Aorta (tissue), 5 donors: ENCODE results near the gene KCNT2. TPM values are rescaled to one million over a fixed set of nuclear protein-coding genes. Genes with fewer than 3 reads are reported as not detected.

Experiments used
- ATAC-seq: fragments of 200-7000 bp; cut with Tn5 transposase; one replicate; pipeline ENCODE4 v1.9.1; 2022; ENCODE audit warnings: moderate library complexity; ENCODE audit not compliant: low FRiP score
- DNase-seq, 2 donors: peaks; one replicate each; pipeline ENCODE4 v3.0.0-alpha.2; 2020
- H3K27ac ChIP-seq, 2 donors: one replicate each; pipeline ENCODE4 v1.5.1; 2013; ENCODE audit warnings: low read length in 2 of 2, mild to moderate bottlenecking in 2 of 2, moderate library complexity in 2 of 2, control low read depth in 1 of 2, inconsistent platforms in 1 of 2, low read depth in 1 of 2
- H3K27me3 ChIP-seq, 2 donors: one replicate each; pipeline ENCODE4 v1.6.1; 2013; ENCODE audit warnings: control low read depth in 1 of 2, low read length in 1 of 2, mild to moderate bottlenecking in 1 of 2, moderate library complexity in 1 of 2; ENCODE audit not compliant: insufficient read depth in 2 of 2, control insufficient read depth in 1 of 2
- H3K36me3 ChIP-seq, 2 donors: one replicate each; pipeline ENCODE4 v1.6.1; 2013; ENCODE audit warnings: control low read depth in 1 of 2, low read length in 1 of 2, mild to moderate bottlenecking in 1 of 2; ENCODE audit not compliant: insufficient read depth in 2 of 2, control insufficient read depth in 1 of 2
- H3K4me1 ChIP-seq, 2 donors: one replicate each; pipeline ENCODE4 v1.6.1; 2013; ENCODE audit warnings: low read length in 2 of 2, control low read depth in 1 of 2, mild to moderate bottlenecking in 1 of 2, moderate library complexity in 1 of 2; ENCODE audit not compliant: insufficient read depth in 2 of 2, control insufficient read depth in 1 of 2
- H3K4me3 ChIP-seq, 2 donors: one replicate each; pipeline ENCODE4 v1.5.1; 2013; ENCODE audit warnings: low read length in 2 of 2, control low read depth in 1 of 2, mild to moderate bottlenecking in 1 of 2
- H3K9me3 ChIP-seq: one replicate; pipeline ENCODE4 v1.6.1; 2013; ENCODE audit warnings: mild to moderate bottlenecking, low read length; ENCODE audit not compliant: control insufficient read depth
- WGBS, 2 donors: extraction: QIAGEN DNeasy Blood & Tissue Kit; methylation state at CpG; one replicate each; pipeline ENCODE4 v1.1.7; 2013; 5-methylcytosine and 5-hydroxymethylcytosine counted together
- intact Hi-C, 2 donors: fragments of 100-400 bp; cut with DNase I; formaldehyde crosslinking; loops; one replicate each; pipeline versions ENCODE4 v1.14.2 to v1.15.0; 2022
- microRNA-seq, 2 donors: library from miRNA; unstranded; fragments of <30 nt; microRNA quantifications; one replicate each; pipeline ENCODE4 v1.2.0, GENCODE V29; 2020
- polyA plus RNA-seq, 2 donors: library from polyadenylated mRNA; stranded (reverse); fragments of 200-250 nt; gene quantifications; one replicate each; pipeline ENCODE4 v1.2.3, GENCODE V29; 2013
- total RNA-seq, 2 donors: library from RNA; stranded (reverse); fragmentation: NEBNext Ultra II Directional; extraction: Animal tissue kit (Norgen Biotek cat#: 25700); gene quantifications; one replicate each; pipeline ENCODE4 v1.2.1, GENCODE V29; 2021
- donor health status: healthy with polysubstance abuse.
- donor health status: Bipolar disorder and iron deficiency.
- donor health status: DM: no; HTN: no; CAD: no.
- donor health status: DM: no; HTN: no; CAD: no.
- donor health status: DM: yes; HTN: yes; CAD: no.

The KCNT2 gene
- total and polyA plus RNA-seq, 4 donors: 3.0 to 23.3 (median 16.3) TPM

GRCh38 chr1:196196486-196196885, 411.8 kb downstream of the KCNT2 start:
- Histone ChIP-seq H3K36me3 (no peaks in the 10 kb centered on the region), H3K9me3 (no peaks in the 10 kb centered on the region), H3K4me1 (no peaks in the 10 kb centered on the region), H3K27ac (no peak overlapping the region), H3K4me3 (no peak overlapping the region), H3K27me3 (no peaks in the 10 kb centered on the region)
- DNase-seq (no peak), ATAC-seq (no peak)
- WGBS, 2 donors: 90 to 94% methylated on average over 1 of the region's 1 CpG
- intact Hi-C loops: no loop called here

DNA sequence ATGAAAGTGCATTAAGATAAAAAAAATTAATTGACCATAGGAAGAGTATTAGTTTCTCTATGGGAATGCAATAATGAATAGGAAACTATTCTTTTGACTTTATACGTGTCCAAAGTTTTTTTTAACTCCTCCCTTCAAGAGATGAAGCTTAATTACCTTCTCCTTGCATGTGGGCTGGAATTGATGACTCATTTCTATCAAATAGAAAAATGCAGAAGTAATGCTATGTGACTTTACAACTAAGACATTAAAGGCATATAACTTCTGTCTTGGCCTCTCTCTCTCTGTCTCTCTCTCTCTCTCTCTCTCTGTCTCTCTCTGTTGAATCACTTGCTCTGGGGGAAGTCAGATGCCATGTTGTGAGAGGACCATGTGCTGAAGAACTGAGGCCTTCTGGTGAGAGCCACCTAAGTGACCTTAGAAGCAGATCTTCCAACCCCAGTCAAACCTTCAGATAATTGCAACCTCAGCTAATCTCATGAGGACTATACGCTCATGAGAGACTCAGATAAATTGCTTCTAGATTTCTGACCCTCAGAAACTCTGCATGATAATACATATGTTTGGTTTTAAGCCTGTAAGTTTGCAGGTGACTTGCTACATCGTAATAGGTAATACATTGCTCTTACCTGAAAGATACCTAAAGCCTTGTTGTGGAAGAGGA, 414.2 kb downstream of the KCNT2 start:
- Histone ChIP-seq H3K4me1 (no peaks in the 10 kb centered on the region), H3K27me3 (no peaks in the 10 kb centered on the region), H3K9me3 (no peaks in the 10 kb centered on the region), H3K27ac (no peak overlapping the region), H3K4me3 (no peak overlapping the region), H3K36me3 (no peaks in the 10 kb centered on the region)
- intact Hi-C loops: no loop called here
- WGBS, 2 donors: 32 to 87% methylated on average over 3 of the region's 3 CpGs
- ATAC-seq (no peak), DNase-seq (no peak)

GRCh38 chr1:196183941-196184340, 424.3 kb downstream of the KCNT2 start:
- 82 to 83% methylated on average over 8 of the region's 8 CpGs for WGBS, 2 donors
- Histone ChIP-seq H3K36me3 (no peaks in the 10 kb centered on the region), H3K9me3 (peaks cover 1% of the 10 kb centered on the region), H3K4me1 (no peaks in the 10 kb centered on the region), H3K4me3 (no peak overlapping the region), H3K27me3 (no peaks in the 10 kb centered on the region), H3K27ac (no peak overlapping the region)
- ATAC-seq (no peak), DNase-seq (no peak)
- intact Hi-C loops: no loop called here

DNA sequence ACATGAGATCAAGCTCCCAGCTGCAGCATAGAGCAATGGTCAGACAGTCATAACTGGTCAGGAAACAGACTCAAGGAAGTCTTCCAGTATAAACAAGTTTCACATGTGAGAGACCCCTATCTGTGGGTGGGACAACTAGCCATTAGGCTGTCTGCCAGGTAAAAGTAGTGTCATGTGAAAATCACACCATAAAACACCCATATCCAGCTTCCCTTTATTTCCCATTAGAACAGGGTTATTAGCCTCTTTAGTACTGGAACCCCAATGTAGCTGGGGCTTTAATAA, 426.7 kb downstream of the KCNT2 start:
- intact Hi-C loops: no loop called here
- ATAC-seq: no peak
- Histone ChIP-seq H3K9me3 (peaks cover 1% of the 10 kb centered on the region), H3K36me3 (no peaks in the 10 kb centered on the region), H3K4me3 (no peak overlapping the region), H3K4me1 (no peaks in the 10 kb centered on the region), H3K27ac (no peak overlapping the region), H3K27me3 (no peaks in the 10 kb centered on the region)
- no peak for DNase-seq

GRCh38 chr1:196180847-196181593, 427.2 kb downstream of the KCNT2 start:
- Histone ChIP-seq H3K27me3 (no peaks in the 10 kb centered on the region), H3K4me3 (no peak overlapping the region), H3K27ac (no peak overlapping the region), H3K4me1 (no peaks in the 10 kb centered on the region), H3K36me3 (no peaks in the 10 kb centered on the region), H3K9me3 (peaks cover 1% of the 10 kb centered on the region)
- whole genome bisulfite sequencing, 2 donors: 8 to 29% methylated on average over 1 of the region's 1 CpG
- ATAC-seq: no peak
- DNase-seq: no peak
- intact Hi-C loops: no loop called here

DNA sequence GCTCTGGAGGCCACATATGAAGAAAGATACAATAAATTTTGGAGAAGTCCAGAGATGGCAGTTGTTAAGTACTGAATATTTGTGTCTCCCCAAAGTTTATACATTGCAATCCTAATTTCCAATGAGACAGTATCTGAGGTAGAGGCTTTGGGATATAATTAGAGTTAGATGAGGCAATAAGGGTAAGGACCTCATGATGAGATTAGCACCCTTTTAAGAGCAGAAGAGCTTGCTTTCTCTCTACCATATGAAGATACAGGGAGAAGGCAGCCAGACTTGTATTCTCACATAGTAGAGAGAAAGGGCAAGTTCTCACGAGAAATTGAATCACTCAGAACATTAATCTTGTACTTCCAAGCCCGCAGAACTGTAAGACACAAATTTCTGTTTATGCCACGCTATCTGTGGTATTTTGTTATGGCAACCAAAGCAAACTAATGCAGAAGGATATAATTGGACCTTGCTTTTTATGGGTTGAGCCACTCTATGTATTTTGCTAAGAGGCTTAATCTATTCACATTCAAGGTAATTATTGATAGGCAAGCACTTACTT, 430.1 kb downstream of the KCNT2 start:
- Histone ChIP-seq H3K9me3 (peaks cover 1% of the 10 kb centered on the region), H3K36me3 (no peaks in the 10 kb centered on the region), H3K4me3 (no peak overlapping the region), H3K4me1 (no peaks in the 10 kb centered on the region), H3K27ac (no peak overlapping the region), H3K27me3 (no peaks in the 10 kb centered on the region)
- DNase-seq (no peak), ATAC-seq (no peak)
- intact Hi-C loops: no loop called here
- WGBS, 2 donors: 8 to 14% methylated on average over 3 of the region's 3 CpGs

Small RNAs within 50 kb of the gene (microRNA-seq; reads per million reads assigned to microRNA genes)
- 0 reads per million in 2 donors for gene MIR4735

Other genes with a start within 250 kb of the KCNT2 start
- 100 to 1,000 TPM; 284 to 297 TPM for gene CFH, start 43.6 kb upstream of the KCNT2 start, total RNA-seq
- gene CFH, start 43.6 kb upstream of the KCNT2 start, polyA plus RNA-seq: 100 to 1,000 TPM in 1 of 2 donors, 10 to 100 TPM in 1; 82.8 to 647 TPM
- gene CFHR3, start 166.4 kb upstream of the KCNT2 start, total RNA-seq: 1 to 10 TPM in 1 of 2 donors, under 1 TPM in 1; 0.66 to 1.2 TPM
- gene CFHR3, start 166.4 kb upstream of the KCNT2 start, polyA plus RNA-seq: 1 to 10 TPM in 1 of 2 donors, not detected in 1; 1.6 TPM
- gene CFHR1, start 211.3 kb upstream of the KCNT2 start, total RNA-seq: 1 to 10 TPM; 1.7 to 1.9 TPM
- gene CFHR1, start 211.3 kb upstream of the KCNT2 start, polyA plus RNA-seq: 1 to 10 TPM in 1 of 2 donors, under 1 TPM in 1; 0.10 to 1.8 TPM